CMK (cell line): ENCODE data around the gene GCLM.
"Not testable (repeated sequence)": the region's sequence is repeated elsewhere in the genome, so short reads cannot be mapped to it uniquely, and the experiment has no call there.

Source experiments
- DNase-seq: peaks from one replicate; pipeline ENCODE4 v3.0.0-alpha.2; 2010; ENCODE audit warnings: low read depth

Gene GCLM, protein sequence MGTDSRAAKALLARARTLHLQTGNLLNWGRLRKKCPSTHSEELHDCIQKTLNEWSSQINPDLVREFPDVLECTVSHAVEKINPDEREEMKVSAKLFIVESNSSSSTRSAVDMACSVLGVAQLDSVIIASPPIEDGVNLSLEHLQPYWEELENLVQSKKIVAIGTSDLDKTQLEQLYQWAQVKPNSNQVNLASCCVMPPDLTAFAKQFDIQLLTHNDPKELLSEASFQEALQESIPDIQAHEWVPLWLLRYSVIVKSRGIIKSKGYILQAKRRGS

DNA sequence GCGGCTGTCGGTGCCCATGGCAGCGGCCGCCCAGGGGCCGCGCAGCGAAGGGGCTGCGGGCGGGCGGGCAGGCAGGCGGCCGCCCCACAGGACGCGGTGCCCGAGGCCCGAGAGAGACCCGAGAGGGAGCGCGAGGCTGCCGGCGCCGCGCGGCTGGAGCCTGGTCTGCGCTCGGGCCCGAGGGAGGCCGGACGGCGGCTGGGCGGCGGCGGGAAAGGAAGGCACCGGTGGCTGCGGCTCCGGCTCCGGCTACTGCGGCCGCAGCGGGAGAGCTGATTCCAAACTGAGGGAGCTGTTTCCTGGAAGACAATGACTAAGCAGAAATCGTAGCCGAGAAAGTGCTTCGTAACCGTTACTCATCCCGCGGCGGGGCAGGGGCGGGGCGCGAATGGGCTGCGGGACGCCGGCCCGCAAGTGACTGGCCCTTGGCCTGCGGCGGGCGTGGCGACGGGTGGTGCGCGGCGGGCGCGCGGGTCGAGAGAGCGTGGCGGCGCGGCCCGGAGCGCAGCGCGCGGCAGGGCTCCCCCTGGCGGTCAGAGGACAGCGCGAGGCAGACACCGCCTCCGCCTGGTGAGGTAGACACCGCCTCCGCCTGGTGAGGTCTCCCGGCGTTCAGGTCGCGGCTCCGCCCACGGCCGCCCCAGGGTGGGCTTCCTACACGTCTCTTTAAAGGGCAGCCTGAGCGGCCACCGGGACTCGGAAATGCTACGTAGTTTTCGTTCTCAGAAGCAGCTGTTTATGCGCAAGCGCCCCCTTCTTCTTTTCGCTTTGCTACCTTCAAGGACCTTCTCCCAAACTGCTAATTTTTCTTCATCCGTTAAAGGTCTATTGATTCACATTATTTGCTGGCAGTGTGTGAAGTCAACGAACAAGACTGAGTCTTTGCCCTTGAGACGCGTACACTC, at the start of gene GCLM:
Gene GCLM, minus strand, starts transcription at position 285 of the 905 bp plus-strand sequence. Its CDS starts 267 bp downstream, at position 18.
- DNase-seq = peak; percentile 74

DNA sequence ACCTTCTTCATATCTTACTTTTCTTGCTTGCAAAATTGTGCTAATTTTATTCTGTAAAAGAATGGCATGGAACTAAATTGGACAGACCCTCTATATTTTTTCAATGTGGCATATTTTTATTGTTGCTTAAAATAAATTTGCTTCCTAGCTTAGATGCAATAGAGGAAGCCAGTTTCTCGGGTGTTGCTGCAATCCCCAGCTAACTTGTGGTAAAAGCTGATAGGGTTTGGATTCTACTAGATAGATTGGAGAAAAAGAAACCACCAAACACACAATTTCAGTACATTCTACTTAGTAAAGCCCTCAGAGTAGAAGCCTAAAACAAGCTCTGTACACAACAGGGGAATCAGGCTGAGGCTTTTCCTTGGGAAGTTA, 49.5 kb upstream of the GCLM start:
- no peak for DNase-seq

DNA sequence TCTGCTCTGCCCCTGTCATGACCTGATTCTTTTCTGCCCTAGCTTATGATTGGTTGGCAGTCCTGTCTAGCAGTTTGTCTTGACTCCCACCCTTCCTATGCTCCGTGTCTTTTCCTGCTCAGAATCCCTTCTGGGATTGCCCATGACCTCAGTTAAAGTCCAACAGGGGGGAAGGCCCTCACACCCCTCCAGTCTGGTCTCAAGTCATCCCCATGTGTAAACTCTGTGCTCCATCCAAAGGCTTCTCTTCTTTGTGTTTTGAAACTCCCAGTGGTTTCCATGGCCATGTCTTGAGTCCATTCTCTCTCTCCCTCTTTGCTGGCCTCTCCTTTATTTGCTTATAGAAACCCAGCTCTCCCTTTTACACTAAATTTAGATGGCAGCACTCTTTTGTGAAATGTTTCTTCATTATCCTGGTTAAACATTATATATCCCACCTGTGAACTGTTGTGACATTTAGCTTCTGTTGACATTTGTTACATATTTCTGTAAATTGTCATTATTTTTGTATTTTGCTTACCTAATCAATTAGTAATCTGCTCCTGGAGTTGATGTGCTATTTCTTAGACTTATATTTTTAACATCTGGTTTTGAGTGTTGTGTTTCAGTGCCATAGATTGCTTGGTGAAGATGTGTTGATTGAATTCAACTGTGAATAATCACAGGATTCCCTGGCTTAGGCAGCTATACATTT, 48.9 kb upstream of the GCLM start:
- no peak for DNase-seq

DNA sequence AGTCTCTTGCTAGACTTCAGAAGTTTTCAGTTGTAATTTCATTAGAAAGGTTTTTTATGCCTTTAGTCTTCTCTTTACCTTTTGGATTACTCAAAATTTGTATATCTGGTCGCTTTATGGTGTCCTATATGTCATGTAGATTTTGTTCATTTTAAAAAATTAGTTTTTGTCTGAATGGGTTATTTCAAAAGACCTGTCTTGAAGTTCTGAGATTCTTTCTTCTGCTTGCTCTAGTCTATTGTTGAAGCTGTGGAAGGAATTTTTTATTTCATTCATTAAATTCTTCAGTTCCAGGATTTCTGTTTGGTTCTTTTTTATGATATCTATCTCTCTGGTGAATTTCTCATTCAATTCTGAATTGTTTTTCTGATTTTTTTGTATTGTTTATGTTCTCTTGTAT, 46.5 kb upstream of the GCLM start:
- DNase-seq = no peak

DNA sequence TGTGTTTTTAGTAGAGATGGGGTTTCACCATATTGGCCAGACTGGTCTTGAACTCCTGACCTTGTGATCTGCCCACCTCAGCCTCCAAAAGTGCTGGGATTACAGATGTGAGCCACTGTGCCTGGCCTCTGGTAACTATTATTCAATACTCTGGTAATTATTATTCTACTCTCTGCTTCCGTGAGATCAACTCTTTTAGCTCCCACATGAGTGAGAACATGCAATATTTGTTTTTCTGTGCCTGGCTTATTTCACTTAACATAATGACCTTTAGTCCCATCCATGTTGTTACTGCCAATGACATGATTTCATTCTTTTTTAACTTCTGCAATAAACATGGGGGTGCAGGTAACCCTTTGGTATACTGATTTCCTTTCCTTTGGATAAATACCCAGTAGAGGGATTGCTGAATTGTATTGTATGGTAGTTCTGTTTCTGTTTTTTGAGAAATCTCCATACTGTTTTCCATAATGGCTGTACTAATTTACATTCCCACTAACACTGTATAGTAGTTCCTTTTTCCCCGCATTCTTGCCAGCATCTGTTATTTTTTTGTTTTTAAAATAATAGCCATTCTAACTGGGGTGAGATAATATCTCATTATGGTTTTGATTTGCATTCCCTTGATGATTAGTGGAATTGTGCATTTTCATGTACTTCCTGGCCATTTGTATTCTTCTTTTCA, 37.9 kb upstream of the GCLM start:
- not testable (repeated sequence) for DNase-seq

DNA sequence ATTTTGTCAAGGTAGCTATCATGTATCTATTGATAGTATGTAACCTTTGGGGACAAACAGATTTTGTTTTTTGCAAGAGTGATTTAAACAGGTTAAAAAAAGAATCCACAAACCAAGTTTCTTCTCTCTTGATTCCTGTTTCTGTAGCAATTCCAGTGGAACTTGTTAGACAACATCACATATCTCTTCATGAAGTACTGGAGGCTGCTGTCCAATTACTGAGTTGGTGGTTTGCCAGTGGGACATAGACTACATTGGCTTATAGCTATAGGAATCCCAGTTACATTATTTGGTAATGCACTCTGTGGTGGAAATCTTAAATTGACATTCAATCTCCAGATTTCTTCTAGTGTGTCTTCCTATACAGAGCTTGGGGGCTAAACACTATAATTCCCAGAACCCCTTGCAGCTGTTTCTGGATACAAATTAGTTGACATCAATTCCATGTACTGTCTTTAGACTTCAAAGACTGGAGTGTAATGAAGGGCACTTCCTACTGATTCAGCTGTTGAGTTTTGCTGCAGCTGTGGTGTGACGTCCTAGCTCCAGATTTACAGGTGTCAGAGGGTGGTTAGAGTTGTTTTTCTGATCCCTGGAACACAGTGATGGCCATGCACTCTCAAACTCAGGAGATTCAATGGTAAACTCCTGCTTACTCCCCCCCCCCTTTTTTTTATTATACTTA, 29.4 kb upstream of the GCLM start:
- DNase-seq = no peak

DNA sequence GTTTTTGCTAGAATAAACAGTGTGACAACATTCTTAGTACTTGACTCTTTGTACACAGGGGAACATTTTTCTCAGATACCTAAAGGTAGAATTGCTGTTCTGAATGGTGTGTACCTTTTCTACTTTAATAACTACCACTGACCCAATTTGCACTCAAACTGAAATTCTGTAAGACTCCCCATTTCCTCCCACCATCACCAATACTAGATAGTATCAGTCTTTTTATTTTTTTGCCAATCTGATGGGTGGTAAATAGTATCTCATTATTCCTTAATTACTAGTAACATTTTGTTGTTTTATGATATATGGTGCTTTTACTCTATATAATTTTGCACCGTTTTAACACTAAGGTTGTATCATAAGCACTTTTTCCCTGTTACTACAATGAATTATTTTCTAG, 28.8 kb upstream of the GCLM start:
- DNase-seq = no peak

DNA sequence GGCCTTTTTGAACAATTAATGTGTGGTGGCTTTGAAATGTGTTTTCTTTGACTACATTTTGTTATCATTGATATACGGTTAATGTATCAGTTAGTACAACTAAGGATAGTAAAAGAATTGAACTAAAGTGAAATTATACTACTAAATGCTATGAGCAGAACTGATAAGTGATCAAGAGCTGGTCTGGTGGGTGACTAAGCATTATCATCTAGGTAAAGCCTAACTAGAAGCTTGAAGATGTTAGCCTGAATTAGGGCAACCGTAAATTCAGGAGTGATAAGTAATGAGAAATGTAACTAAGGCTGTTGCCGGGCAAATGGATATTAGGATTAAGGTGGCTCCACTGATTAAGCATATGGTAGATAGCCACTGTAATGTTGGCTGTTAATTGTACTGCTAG, 16.0 kb upstream of the GCLM start:
- DNase-seq = no peak

DNA sequence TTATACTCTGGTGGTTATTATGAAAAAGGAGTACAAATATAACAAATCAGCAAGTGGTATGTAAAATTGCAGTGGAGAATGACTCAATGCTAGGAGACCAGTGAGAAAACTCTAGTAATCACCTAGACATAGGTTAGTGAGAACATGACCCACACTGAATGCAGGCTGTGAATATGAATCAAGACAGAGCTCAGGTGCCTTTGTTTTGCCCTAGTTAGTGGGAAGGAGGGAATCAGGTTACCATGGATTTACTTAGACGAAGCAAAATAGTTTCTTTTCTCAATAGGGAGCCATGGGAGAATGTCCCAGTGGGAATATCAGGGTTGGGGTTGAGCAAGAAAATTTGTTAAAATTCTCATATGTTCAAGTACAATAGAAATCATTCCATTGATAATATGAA, 10.6 kb upstream of the GCLM start:
- DNase-seq = no peak

DNA sequence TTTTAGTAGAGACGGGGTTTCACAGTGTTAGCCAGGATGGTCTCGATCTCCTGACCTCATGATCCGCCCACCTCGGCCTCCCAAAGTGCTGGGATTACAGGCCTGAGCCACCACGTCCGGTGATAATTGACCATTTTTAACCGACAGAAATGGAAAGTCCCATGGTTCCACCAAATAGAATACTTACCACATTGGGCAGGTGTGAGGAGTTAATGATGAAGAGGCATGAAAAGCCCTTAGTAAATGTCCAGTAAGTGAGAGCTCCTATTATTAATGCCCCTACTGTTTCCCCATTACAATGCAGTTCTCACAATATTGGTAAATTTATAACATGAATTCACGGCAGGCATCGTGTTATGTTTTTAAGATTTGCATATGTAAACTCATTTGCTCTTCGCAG, 8.1 kb upstream of the GCLM start:
- DNase-seq = no peak

DNA sequence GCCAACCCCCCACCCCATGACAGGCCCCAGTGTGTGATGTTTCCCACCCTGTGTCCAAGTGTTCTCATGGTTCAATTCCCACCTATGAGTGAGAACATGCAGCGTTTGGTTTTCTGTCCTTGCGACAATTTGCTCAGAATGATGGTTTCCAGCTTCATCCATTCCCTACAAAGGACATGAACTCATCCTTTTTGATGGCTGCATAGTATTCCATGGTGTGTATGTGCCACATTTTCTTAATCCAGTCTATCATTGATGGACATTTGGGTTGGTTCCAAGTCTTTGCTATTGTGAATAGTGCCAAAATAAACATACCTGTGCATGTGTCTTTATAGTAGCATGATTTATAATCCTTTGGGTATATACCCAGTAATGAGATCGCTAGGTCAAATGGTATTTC, 1.6 kb upstream of the GCLM start:
- not testable (repeated sequence) for DNase-seq

DNA sequence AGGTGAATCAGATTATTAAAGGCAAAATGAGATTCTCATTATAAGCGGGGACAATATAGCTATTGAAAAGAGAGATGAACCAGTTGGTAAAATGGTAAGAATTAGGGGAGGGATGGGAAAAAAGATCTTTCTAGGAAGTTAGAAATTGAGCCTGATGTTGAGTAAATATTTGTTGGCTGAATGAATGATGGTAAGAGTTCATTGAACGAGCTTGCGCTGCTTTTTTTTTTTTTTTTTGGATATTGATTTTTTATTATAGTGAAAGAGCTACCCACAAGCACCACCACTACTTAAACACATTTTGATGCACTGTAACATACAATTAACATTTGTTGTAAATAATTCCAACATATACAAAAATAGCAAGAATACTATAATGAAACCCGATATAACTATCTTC, 1.1 kb upstream of the GCLM start:
- no peak for DNase-seq

DNA sequence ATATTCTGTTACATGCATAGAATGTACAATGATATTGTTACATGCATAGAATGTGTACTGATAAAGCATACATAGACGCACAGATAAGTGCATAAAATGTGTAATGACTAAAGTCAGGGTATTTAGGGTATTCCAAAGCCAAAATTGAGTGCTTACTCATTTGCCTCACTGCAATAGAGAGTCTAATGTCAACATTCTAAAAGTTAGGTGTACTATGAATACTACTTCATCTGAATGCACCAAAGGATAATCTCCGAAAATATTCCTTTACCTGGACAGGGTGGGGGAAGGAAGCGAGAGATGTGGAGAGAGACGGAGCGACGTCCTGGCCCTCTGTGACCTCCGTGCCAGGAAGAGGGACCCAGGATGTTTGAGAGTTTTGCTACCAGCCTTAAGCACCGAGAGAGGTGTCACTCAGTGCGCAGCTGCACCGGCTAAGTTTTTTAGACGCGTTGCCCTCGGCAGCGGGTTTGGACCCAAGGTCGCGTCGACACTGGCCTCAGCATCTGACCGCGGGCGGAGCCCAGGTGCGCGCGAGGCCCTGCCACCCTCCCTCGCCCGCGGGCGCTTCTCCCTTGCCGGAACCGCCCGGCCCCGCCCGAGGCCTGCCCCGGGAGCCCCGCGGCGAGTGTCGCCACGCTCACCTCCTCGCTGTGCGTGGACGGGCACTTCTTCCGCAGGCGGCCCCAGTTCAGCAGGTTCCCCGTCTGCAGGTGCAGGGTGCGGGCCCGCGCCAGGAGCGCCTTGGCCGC, 660 bp downstream of the GCLM start:
- peak; percentile 9 for DNase-seq

DNA sequence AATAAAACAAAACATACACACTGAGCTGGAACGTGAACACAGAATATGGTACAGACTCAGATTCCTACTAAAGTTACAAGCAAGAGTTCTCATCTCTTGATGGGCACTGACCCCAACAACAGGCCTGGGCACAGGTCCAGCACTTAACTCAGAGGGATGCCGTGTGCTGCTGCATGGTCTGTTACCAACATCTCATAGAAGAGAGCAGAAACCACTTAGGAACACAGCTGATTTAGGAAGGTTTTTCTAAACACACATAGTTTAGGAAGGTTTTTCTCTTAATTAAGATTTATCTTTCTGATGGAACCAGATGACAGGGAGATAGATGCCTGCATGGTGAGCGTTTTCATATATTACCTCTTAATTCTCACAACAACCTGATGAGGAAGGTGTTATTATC, 1.5 kb downstream of the GCLM start:
- no peak for DNase-seq

DNA sequence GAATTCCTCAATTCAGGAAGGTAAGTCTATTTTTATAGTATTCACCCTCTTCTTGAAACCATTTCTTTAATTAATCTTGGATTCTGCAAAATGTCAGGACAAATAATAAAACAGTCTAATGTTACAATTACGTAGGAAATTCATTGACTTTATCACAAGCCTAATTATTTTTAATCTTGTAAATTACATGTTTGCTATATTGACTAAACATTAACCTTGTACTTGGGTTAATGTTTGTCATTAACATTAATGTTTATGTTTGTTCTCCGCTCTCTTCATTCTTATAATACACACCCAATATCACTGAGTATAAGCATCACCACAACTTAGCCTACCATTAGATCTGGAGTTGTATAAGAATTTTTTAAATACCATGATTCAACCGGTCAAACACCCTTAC, 2.8 kb downstream of the GCLM start:
- no peak for DNase-seq

DNA sequence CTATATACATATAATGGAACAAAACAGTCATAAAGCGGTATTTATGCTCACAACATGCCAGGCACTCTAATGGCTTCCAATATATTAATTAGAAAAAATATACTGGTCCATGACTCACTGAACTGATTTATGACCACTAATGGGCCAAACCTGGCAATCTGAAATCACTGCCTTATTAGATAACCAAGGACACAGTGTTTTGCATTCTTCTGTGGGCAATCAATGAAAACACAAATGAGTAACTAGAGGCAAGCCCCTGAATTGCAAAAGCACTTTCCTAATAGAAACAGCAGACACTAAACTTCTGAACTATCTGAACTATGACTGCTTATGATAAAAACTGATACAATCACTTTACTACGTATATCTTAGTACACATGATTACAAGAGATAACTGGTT, 3.5 kb downstream of the GCLM start:
- DNase-seq = no peak

DNA sequence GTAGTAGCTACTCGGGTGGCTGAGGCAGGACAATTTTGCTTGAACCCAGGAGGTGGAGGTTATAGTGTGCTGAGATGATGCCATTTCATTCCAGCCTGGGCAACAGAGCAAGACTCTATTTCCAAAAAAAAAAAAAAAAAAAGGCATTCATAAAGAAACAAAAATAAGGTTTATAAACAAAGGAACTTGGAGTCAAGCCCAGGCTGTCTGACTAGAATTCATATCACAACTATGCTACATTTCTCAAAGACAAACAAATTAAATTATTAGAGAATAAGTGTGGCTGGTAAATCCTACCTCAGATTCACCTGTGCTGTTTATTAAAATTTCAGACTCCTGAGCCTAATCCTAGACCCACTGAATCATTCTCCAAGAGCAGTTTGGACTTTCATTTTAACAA, 4.2 kb downstream of the GCLM start:
- DNase-seq = no peak

DNA sequence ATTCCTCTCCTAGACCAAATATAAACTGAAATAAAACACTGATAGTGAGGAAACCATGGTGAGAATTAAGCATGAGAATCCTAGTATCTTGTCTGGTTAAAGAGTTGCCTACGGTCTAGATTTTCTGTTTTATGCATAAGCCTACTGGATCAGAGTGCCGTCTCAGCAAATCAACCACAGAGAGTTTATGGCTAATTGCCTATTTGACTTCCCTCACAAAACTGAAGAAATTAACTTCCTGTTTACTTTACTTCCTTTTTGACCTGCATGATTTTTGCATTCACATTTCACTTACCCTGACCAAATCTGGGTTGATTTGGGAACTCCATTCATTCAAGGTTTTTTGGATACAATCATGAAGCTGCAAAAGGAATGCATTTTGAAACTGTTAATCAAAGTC, 5.0 kb downstream of the GCLM start:
- no peak for DNase-seq

DNA sequence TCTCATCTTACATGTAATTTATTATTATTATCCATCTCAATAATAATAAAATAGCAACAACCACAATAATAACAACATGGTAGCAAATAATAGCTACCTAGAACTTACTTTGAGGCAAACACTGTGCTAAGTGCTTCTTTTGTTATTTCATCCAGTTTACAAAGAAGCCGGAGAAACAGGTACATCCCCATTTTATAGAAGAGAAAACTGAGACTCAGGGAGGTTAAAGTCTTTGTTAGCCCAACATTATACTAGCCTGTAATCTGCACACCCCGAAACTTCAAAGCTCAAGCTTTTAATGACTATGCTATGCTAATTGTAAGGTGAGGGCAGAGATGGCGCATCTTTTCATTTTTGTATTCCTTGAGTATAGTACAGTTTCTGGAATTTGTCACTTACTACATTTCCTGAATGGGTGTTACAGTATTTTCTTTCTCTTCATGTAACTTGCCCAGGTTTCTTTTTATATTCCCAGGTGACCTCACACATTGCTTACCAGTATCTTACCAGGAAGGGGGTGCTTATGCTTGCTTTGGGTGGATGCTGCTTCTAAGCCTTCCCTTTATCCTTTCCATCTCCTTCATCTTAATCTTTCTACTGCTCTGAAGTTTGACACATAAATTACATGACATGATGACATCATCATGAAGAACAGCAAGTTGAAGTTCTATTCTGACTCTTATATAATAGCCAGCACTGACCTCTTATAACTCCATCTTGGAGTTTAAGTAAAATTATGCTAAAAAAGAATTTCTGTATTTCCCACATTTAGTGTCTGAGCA, 8.3 kb downstream of the GCLM start:
- DNase-seq = no peak

DNA sequence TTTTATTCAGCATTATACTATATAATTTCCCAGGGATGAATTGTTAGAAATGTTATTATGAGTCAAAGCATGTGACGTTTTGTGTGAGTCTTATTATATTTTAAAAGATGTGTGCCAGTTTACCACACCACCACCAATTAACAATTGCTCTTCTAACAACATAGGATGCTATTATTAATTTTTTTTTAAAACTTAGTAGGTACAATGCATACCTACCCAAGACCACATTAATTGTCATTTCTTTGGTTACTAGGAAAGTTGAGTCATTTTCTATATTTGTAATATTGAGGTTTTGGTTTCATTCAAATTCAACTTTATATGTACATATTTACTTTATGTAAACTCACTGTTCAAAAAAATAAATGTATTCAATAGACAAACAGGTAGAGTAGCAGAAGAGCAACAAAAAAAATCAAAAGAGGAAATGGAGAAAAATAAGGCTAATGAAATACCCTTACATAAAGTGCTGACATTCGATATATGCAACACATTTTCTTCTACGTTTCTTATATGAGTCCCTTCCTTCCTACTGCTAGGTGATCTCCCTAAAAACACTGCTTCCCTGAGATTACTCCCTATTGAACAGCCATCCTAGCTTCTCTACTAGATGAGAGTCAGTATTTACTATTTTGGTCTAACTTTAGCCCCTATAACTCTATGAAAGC, 9.6 kb downstream of the GCLM start:
- no peak for DNase-seq
